ENCODE measurements around the gene DR1.

- TF ChIP-seq POLR2A (IDR thresholded peaks at IDR 0.05) = no peak
- no peak for TF ChIP-seq CTCF (IDR thresholded peaks at IDR 0.05)
Observed at GRCh38 chr1:93411000-93411399, 65.3 kb downstream of the DR1 start.
